OCI-LY1 (cell line): ENCODE results near the gene ADAMTS1.

Experiments
- H2AFZ ChIP-seq: fragments of 200-600 bp; sonication (generic), shearing (Covaris generic); 2 replicates; pipeline ENCODE4 v1.6.0; 2014; ENCODE audit warnings: antibody characterized with exemption, mild to moderate bottlenecking, low read length
- H3F3A ChIP-seq: fragments of 200-600 bp; sonication (generic), shearing (Covaris generic); 2 replicates; pipeline ENCODE4 v1.6.0; 2014; ENCODE audit warnings: mild to moderate bottlenecking, antibody characterized with exemption, low read length, moderate library complexity; ENCODE audit not compliant: insufficient read depth
- H3K27ac ChIP-seq: fragments of 200-600 bp; sonication (generic); 2 replicates; pipeline ENCODE4 v1.5.1; 2014; ENCODE audit warnings: low read length, mixed run types, mild to moderate bottlenecking, low read depth; ENCODE audit not compliant: poor library complexity, severe bottlenecking
- H3K27me3 ChIP-seq: fragments of 200-600 bp; sonication (generic); 2 replicates; pipeline ENCODE4 v1.6.0; 2014; ENCODE audit warnings: antibody characterized with exemption, mild to moderate bottlenecking, low read length, moderate library complexity; ENCODE audit not compliant: insufficient read depth
- H3K36me3 ChIP-seq: fragments of 200-600 bp; sonication (generic); 2 replicates; pipeline ENCODE4 v1.6.1; 2014; ENCODE audit warnings: mild to moderate bottlenecking, antibody characterized with exemption, low read length, moderate library complexity, mixed read lengths; ENCODE audit not compliant: insufficient read depth
- H3K4me1 ChIP-seq: fragments of 200-600 bp; sonication (generic); 2 replicates; pipeline ENCODE4 v1.5.1; 2014; ENCODE audit warnings: mild to moderate bottlenecking, low read length, moderate library complexity; ENCODE audit not compliant: insufficient read depth, severe bottlenecking
- H3K4me2 ChIP-seq: fragments of 200-600 bp; sonication (generic), shearing (Covaris generic); 2 replicates; pipeline ENCODE4 v1.6.1; 2014; ENCODE audit warnings: low read length
- H3K4me3 ChIP-seq: fragments of 200-600 bp; sonication (generic); 2 replicates; pipeline ENCODE4 v1.5.1; 2014; ENCODE audit warnings: low read length, low read depth, mild to moderate bottlenecking, mixed read lengths; ENCODE audit not compliant: poor library complexity, severe bottlenecking
- H3K79me2 ChIP-seq: fragments of 200-600 bp; shearing (Covaris generic); 2 replicates; pipeline ENCODE4 v1.6.1; 2016; ENCODE audit warnings: mixed run types, low read length, mixed read lengths; ENCODE audit not compliant: insufficient read depth
- H3K9ac ChIP-seq: fragments of 200-600 bp; sonication (generic), shearing (Covaris generic); 2 replicates; pipeline ENCODE4 v1.6.1; 2014; ENCODE audit warnings: mild to moderate bottlenecking, low read length, mixed read lengths
- H3K9me2 ChIP-seq: fragments of 200-600 bp; sonication (generic), shearing (Covaris generic); 2 replicates; pipeline ENCODE4 v1.6.1; 2014; ENCODE audit warnings: low read depth, mild to moderate bottlenecking, low read length, mixed read lengths
- H3K9me3 ChIP-seq: fragments of 200-600 bp; shearing (Covaris generic); 2 replicates; pipeline ENCODE4 v1.6.1; 2014; ENCODE audit warnings: low read length, mixed read lengths
- H4K20me1 ChIP-seq: fragments of 200-600 bp; sonication (generic), shearing (Covaris generic); 2 replicates; pipeline ENCODE4 v1.6.0; 2016; ENCODE audit warnings: mild to moderate bottlenecking, low read length; ENCODE audit not compliant: insufficient read depth
- EZH2 ChIP-seq: fragments of 200-600 bp; sonication (generic), shearing (Covaris generic); IDR thresholded peaks from 2 replicates; pipeline ENCODE4 v1.8.0; 2017; ENCODE audit warnings: borderline replicate concordance, mixed run types, mild to moderate bottlenecking, antibody characterized with exemption, low read length, moderate library complexity, mixed read lengths
- TF ChIP-seq, protein P1 (sequence below): fragments of 200-600 bp; sonication (generic), shearing (Covaris generic); IDR thresholded peaks from 2 replicates; pipeline ENCODE4 v1.5.1; 2017; ENCODE audit warnings: mild to moderate bottlenecking, antibody characterized with exemption, low read length, moderate library complexity, mixed read lengths

The ADAMTS1 gene

DNA sequence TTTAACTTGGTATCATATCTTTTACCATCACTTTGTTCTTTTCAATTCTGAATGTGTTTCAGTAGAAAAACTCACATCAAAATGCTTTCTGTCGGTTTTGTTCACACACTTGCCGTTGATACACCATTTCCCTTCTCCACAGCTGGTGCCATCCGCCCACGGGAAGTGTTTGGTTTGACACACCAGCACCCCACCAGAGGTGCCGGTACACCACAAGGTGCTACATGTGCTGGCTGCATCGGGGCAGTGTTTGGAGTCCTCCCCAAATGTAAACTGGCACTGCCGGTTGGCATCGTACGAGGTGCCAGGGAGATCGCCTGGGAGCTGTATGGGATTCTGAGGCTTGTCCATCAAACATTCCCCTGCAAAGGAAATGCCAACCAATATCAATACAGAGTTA lies 5.0 kb downstream of the ADAMTS1 start:
- Histone ChIP-seq H3K4me1 (no peaks in the 10 kb centered on the region), H3K27me3 (no peaks in the 10 kb centered on the region), H3K4me2 (no peak overlapping the region), H3K36me3 (no peaks in the 10 kb centered on the region), H3F3A (no peaks in the 10 kb centered on the region), H3K9me3 (no peaks in the 10 kb centered on the region), H3K9ac (no peak overlapping the region), H3K27ac (no peak overlapping the region), H2AFZ (no peak overlapping the region), H4K20me1 (no peaks in the 10 kb centered on the region), H3K4me3 (no peak overlapping the region), H3K79me2 (no peaks in the 10 kb centered on the region), H3K9me2 (no peaks in the 10 kb centered on the region)
- TF ChIP-seq, protein P1, sequence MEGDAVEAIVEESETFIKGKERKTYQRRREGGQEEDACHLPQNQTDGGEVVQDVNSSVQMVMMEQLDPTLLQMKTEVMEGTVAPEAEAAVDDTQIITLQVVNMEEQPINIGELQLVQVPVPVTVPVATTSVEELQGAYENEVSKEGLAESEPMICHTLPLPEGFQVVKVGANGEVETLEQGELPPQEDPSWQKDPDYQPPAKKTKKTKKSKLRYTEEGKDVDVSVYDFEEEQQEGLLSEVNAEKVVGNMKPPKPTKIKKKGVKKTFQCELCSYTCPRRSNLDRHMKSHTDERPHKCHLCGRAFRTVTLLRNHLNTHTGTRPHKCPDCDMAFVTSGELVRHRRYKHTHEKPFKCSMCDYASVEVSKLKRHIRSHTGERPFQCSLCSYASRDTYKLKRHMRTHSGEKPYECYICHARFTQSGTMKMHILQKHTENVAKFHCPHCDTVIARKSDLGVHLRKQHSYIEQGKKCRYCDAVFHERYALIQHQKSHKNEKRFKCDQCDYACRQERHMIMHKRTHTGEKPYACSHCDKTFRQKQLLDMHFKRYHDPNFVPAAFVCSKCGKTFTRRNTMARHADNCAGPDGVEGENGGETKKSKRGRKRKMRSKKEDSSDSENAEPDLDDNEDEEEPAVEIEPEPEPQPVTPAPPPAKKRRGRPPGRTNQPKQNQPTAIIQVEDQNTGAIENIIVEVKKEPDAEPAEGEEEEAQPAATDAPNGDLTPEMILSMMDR = no peak
- no peak for TF ChIP-seq EZH2

DNA sequence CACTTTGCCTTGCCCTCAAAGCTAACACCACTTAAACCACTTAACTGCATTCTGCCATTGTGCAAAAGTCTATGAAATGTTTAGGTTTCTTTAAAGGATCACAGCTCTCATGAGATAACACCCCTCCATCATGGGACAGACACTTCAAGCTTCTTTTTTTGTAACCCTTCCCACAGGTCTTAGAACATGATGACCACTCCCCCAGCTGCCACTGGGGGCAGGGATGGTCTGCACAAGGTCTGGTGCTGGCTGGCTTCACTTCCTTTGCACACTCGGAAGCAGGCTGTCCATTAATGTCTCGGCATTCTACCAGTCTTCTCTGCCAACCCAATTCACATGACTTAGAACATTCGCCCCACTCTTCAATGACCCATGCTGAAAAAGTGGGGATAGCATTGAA lies 7.7 kb downstream of the ADAMTS1 start:
- H3K4me1 ChIP-seq = no peaks in the 10 kb centered on the region
- no peaks in the 10 kb centered on the region for H3K36me3 ChIP-seq
- H2AFZ ChIP-seq = no peak overlapping the region
- H4K20me1 ChIP-seq = no peaks in the 10 kb centered on the region
- H3K27ac ChIP-seq = no peak overlapping the region
- no peaks in the 10 kb centered on the region for H3K79me2 ChIP-seq
- H3K9me3 ChIP-seq = no peaks in the 10 kb centered on the region
- TF ChIP-seq, protein P1 = no peak
- TF ChIP-seq EZH2 = no peak
- no peak overlapping the region for H3K9ac ChIP-seq
- no peaks in the 10 kb centered on the region for H3K9me2 ChIP-seq
- H3K4me3 ChIP-seq = no peak overlapping the region
- no peak overlapping the region for H3K4me2 ChIP-seq
- no peaks in the 10 kb centered on the region for H3F3A ChIP-seq
- no peaks in the 10 kb centered on the region for H3K27me3 ChIP-seq

DNA sequence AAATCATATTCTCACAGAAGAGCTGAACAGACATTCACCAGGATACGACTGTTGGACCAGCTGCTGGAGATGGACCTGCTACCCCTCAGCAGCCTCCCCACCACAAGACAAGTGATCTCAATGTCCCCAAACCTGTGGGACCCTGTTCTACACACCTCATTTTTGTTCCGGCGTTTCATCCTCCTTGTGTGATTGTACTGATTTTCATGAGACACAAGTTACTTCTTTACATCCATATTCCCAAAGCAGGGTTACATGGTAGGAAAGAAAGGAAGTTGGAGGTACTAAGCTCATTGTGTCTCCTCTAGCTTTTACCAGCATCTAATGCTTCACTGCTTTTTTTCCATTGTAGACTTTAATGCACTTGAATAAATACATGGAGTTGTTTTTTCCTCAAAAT lies 8.7 kb downstream of the ADAMTS1 start:
- Histone ChIP-seq H3K4me2 (no peak overlapping the region), H3K9ac (no peak overlapping the region), H3K79me2 (no peaks in the 10 kb centered on the region), H3F3A (no peaks in the 10 kb centered on the region), H3K9me2 (no peaks in the 10 kb centered on the region), H3K27ac (no peak overlapping the region), H4K20me1 (no peaks in the 10 kb centered on the region), H3K4me3 (no peak overlapping the region), H3K36me3 (no peaks in the 10 kb centered on the region), H3K27me3 (no peaks in the 10 kb centered on the region), H2AFZ (no peak overlapping the region), H3K4me1 (no peaks in the 10 kb centered on the region), H3K9me3 (no peaks in the 10 kb centered on the region)
- no peak for TF ChIP-seq EZH2
- TF ChIP-seq, protein P1 = no peak
